ENCODE results near the gene SAMD8.

The SAMD8 gene

GRCh38 chr10:75111365-75111906 is at the start of gene SAMD8:
Gene SAMD8, plus strand, starts transcription at chr10:75111656. Its CDS starts 38,873 bp downstream, at chr10:75150529.
- peak within 1 kb of the TSS; percentile 92 for H3K4me3 ChIP-seq (ENCODE audit: low read length)
- DNase-seq (ENCODE audit: low read depth), result peak; percentile 95
- no peak; the same call in 1 of the 2 replicates for TF ChIP-seq CTCF (conservative IDR thresholded peaks at IDR 0.05; ENCODE audit: low read length)

- no peak for DNase-seq (ENCODE audit: low read depth)
- H3K4me3 ChIP-seq (ENCODE audit: low read length), result no peak overlapping the region
- no peak for TF ChIP-seq CTCF (conservative IDR thresholded peaks at IDR 0.05; ENCODE audit: low read length)
Observed at GRCh38 chr10:75061709-75062505, 49.5 kb upstream of the SAMD8 start.

- H3K4me3 ChIP-seq (ENCODE audit: low read length), result no peak overlapping the region
- 0 out of 2 replicates have a peak, but pooled peaks have one; percentile 5 for TF ChIP-seq CTCF (conservative IDR thresholded peaks at IDR 0.05; ENCODE audit: low read length)
- peak; percentile 98 for DNase-seq (ENCODE audit: low read depth)
Observed at GRCh38 chr10:75062506-75063299, 48.8 kb upstream of the SAMD8 start.

- no peak overlapping the region for H3K4me3 ChIP-seq (ENCODE audit: low read length)
- TF ChIP-seq CTCF (conservative IDR thresholded peaks at IDR 0.05; ENCODE audit: low read length), result no peak
- DNase-seq (ENCODE audit: low read depth), result no peak
Observed at GRCh38 chr10:75063461-75064230, 47.8 kb upstream of the SAMD8 start.

GRCh38 chr10:75065076-75065475 is 46.4 kb upstream of the SAMD8 start:
- H3K4me3 ChIP-seq (ENCODE audit: low read length), result no peak overlapping the region
- no peak for DNase-seq (ENCODE audit: low read depth)
- no peak for TF ChIP-seq CTCF (conservative IDR thresholded peaks at IDR 0.05; ENCODE audit: low read length)

- H3K4me3 ChIP-seq (ENCODE audit: low read length), result no peak overlapping the region
- TF ChIP-seq CTCF (conservative IDR thresholded peaks at IDR 0.05; ENCODE audit: low read length), result no peak
- no peak for DNase-seq (ENCODE audit: low read depth)
Observed at GRCh38 chr10:75066271-75066670, 45.2 kb upstream of the SAMD8 start.

All from AG10803 (cell line).